B cell (primary cell): Measurements from ENCODE around the gene ACSM2A. TPM values are rescaled to one million over a fixed set of nuclear protein-coding genes. Genes with fewer than 3 reads are reported as not detected.

Experiments used
- ATAC-seq: fragments of 200-7000 bp; cut with Tn5 transposase; one replicate; pipeline ENCODE4 v1.10.0; 2021; ENCODE audit warnings: low read depth, mild to moderate bottlenecking, moderate number of reproducible peaks, moderate library complexity
- CTCF ChIA-PET: fragments of 350-600 bp; sonication (Branson Sonifier 250); formaldehyde crosslinking; loops from one replicate; lab custom pipeline; 2021; ENCODE audit warnings: antibody characterized with exemption, inconsistent platforms; lab: Charles Lee
- POLR2A ChIA-PET: fragments of 350-600 bp; sonication (Branson Sonifier 250); formaldehyde crosslinking; loops from one replicate; lab custom pipeline; 2021; ENCODE audit warnings: antibody characterized with exemption; lab: Charles Lee
- DNase-seq: peaks from one replicate; pipeline ENCODE4 v3.0.0; 2013
- H2AFZ ChIP-seq: 2 replicates; pipeline ENCODE4 v1.6.1; 2012; ENCODE audit warnings: mild to moderate bottlenecking, low read depth, low read length; ENCODE audit not compliant: insufficient read depth, poor library complexity, severe bottlenecking
- H3K27ac ChIP-seq, 2 donors: 1 replicate in 1 of 2; 2 replicates in 1 of 2; pipeline ENCODE4 v1.5.1; 2012 to 2013; ENCODE audit warnings: low read length in 2 of 2, mild to moderate bottlenecking in 2 of 2, moderate library complexity in 1 of 2
- H3K27me3 ChIP-seq, 4 experiments: fragments of 200-600 bp in 1 of 4; sonication (generic) in 1 of 4; replicated peaks in 1 of 4; 1 replicate in 2 of 4; 2 replicates in 2 of 4; pipeline versions ENCODE4 v1.6.1 to v1.7.0; 2013 to 2016; ENCODE audit warnings: low read length in 3 of 4, mild to moderate bottlenecking in 2 of 4, mixed read lengths in 1 of 4, moderate library complexity in 1 of 4; ENCODE audit not compliant: insufficient read depth in 4 of 4, control insufficient read depth in 3 of 4; ENCODE audit errors: control extremely low read depth in 1 of 4
- H3K36me3 ChIP-seq, 2 experiments: replicated peaks in 1 of 2; 1 replicate in 1 of 2; 2 replicates in 1 of 2; pipeline versions ENCODE4 v1.6.1 to v1.7.1; 2013; ENCODE audit warnings: low read length in 1 of 2; ENCODE audit not compliant: insufficient read depth in 2 of 2, control insufficient read depth in 1 of 2; ENCODE audit errors: control extremely low read depth in 1 of 2, extremely low read depth in 1 of 2
- H3K4me1 ChIP-seq, 2 donors: fragments of 200-600 bp in 1 of 2; sonication (generic) in 1 of 2; 1 replicate in 1 of 2; 2 replicates in 1 of 2; pipeline versions ENCODE4 v1.5.1 to v1.6.1; 2013 to 2017; ENCODE audit warnings: low read length in 2 of 2; ENCODE audit not compliant: control insufficient read depth in 2 of 2, insufficient read depth in 2 of 2
- H3K4me2 ChIP-seq: replicated peaks from 2 replicates; pipeline ENCODE3; 2012; ENCODE audit warnings: mild to moderate bottlenecking, low read depth, low read length; ENCODE audit not compliant: poor library complexity, severe bottlenecking
- H3K4me3 ChIP-seq, 5 experiments: fragments of 200-600 bp in 1 of 5; sonication (generic) in 1 of 5; 1 replicate in 3 of 5; 2 replicates in 2 of 5; pipeline versions ENCODE4 v1.5.1 to v1.7.0; 2011 to 2016; ENCODE audit warnings: low read length in 4 of 5, mild to moderate bottlenecking in 4 of 5, low read depth in 2 of 5, control low read depth in 1 of 5, moderate library complexity in 1 of 5; ENCODE audit not compliant: insufficient read depth in 1 of 5; ENCODE audit errors: control extremely low read depth in 1 of 5, extremely low read depth in 1 of 5
- H3K79me2 ChIP-seq: fragments of 200-600 bp; sonication (generic); one replicate; pipeline ENCODE4 v1.6.0; 2016; ENCODE audit warnings: low read length; ENCODE audit not compliant: control insufficient read depth, insufficient read depth
- H3K9ac ChIP-seq: fragments of 200-600 bp; sonication (generic); 2 replicates; pipeline ENCODE4 v1.6.1; 2017; ENCODE audit warnings: mild to moderate bottlenecking, low read length, moderate library complexity
- H3K9me3 ChIP-seq, 3 donors: one replicate each; pipeline versions ENCODE4 v1.6.1 to v1.7.1; 2013; ENCODE audit warnings: low read length in 2 of 3; ENCODE audit not compliant: control insufficient read depth in 2 of 3, insufficient read depth in 1 of 3; ENCODE audit errors: control extremely low read depth in 1 of 3
- H4K20me1 ChIP-seq: 2 replicates; pipeline ENCODE4 v1.6.0; 2012; ENCODE audit warnings: mild to moderate bottlenecking, low read length; ENCODE audit not compliant: insufficient read depth, control insufficient read depth, poor library complexity, severe bottlenecking
- H3K27ac Mint-ChIP-seq: one replicate; pipeline ENCODE4 v1.8.0; 2021; ENCODE audit warnings: mixed read lengths
- H3K27me3 Mint-ChIP-seq: one replicate; pipeline ENCODE4 v1.8.0; 2021; ENCODE audit warnings: mixed read lengths
- H3K4me1 Mint-ChIP-seq: one replicate; pipeline ENCODE4 v1.8.0; 2021; ENCODE audit warnings: mixed read lengths
- H3K4me3 Mint-ChIP-seq: one replicate; pipeline ENCODE4 v1.8.0; 2021; ENCODE audit warnings: mixed read lengths
- H3K9me3 Mint-ChIP-seq: one replicate; pipeline ENCODE4 v1.8.0; 2022; ENCODE audit warnings: mixed read lengths; ENCODE audit not compliant: insufficient read depth
- EZH2 ChIP-seq: IDR thresholded peaks from 2 replicates; pipeline ENCODE4 v1.6.1; 2012; ENCODE audit warnings: borderline replicate concordance, low read depth, mild to moderate bottlenecking, moderate library complexity, low read length; ENCODE audit not compliant: insufficient read depth, poor library complexity, severe bottlenecking
- whole genome bisulfite sequencing: methylation state at CpG from one replicate; pipeline ENCODE4 v1.1.5; 2013; ENCODE audit warnings: missing lambda C conversion rate; ENCODE audit not compliant: insufficient coverage; 5-methylcytosine and 5-hydroxymethylcytosine counted together
- intact Hi-C: fragments of 100-400 bp; cut with micrococcal nuclease; formaldehyde crosslinking; loops from one replicate; pipeline ENCODE4 v1.10.0; 2022
- polyA plus RNA-seq: library from polyadenylated mRNA; depleted of rRNA; stranded (reverse); fragments of >200 nt; gene quantifications from 2 replicates; pipeline ENCODE4 v1.2.3, GENCODE V29; 2012
- total RNA-seq, 2 donors: library from RNA; stranded (reverse); fragments of 120-200 nt in 1 of 2; gene quantifications; 1 replicate in 1 of 2; 2 replicates in 1 of 2; pipeline versions ENCODE4 v1.2.3 to v1.2.4, GENCODE V29; 2013 to 2022
- TF ChIP-seq, protein P1 (sequence below): fragments of 200-600 bp; IDR thresholded peaks from one replicate; pipeline ENCODE4 v1.8.0; 2022; ENCODE audit warnings: antibody characterized with exemption, mild to moderate bottlenecking

The ACSM2A gene
- total and polyA plus RNA-seq, 2 donors (not counting 1 experiment from before 2014, with no cell fraction given): not detected

DNA sequence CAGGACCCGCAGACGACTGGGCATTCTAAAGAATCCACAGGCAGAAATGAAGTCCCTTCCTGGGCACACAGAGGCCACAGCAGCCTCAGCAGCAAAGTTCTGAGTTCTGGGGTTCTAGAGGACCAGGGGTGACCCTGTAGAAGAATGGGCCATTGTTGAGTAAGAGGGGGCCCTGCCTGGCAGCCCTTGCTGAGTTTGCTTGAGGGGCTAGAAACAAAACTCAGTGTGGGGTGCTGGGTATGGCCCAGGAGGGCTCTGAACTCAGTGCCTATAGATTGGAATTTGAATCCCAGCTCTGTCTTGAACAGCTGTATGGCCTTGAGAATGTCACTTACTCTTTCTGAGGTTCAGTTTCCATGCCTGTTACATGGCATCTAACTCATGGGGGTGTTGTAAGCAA lies 46.7 kb upstream of the ACSM2A start, which contains the start of gene PDILT:
PDILT (minus strand) TSS at position 101 of the 400 bp plus-strand sequence. CDS start 5,437 bp downstream, outside the sequence.
- Histone ChIP-seq H3K4me3 (no peak within 1 kb of the TSS), H3K79me2 (no peaks in the 10 kb centered on the region), H3K27me3 (no peaks in the 10 kb centered on the region), H3K36me3 (no peaks in the 10 kb centered on the region), H3K27ac (no peak within 1 kb of the TSS), H3K4me1 (peaks cover 0 to 3% of the 10 kb centered on the region in 2 donors), H3K9me3 (no peaks in the 10 kb centered on the region), H3K4me2 (no peak within 1 kb of the TSS), H4K20me1 (no peaks in the 10 kb centered on the region), H2AFZ (no peak within 1 kb of the TSS), H3K9ac (no peak within 1 kb of the TSS)
- no peak for DNase-seq
- WGBS: 100% methylated on average over 2 of the region's 2 CpGs
- Mint-ChIP-seq H3K9me3 (no peaks in the 10 kb centered on the region), H3K27me3 (peaks cover 3% of the 10 kb centered on the region), H3K4me3 (no peak within 1 kb of the TSS), H3K4me1 (peaks cover 3% of the 10 kb centered on the region), H3K27ac (no peak within 1 kb of the TSS)
- ChIA-PET CTCF (no interaction called here), POLR2A (no interaction called here)
- TF ChIP-seq, protein P1, sequence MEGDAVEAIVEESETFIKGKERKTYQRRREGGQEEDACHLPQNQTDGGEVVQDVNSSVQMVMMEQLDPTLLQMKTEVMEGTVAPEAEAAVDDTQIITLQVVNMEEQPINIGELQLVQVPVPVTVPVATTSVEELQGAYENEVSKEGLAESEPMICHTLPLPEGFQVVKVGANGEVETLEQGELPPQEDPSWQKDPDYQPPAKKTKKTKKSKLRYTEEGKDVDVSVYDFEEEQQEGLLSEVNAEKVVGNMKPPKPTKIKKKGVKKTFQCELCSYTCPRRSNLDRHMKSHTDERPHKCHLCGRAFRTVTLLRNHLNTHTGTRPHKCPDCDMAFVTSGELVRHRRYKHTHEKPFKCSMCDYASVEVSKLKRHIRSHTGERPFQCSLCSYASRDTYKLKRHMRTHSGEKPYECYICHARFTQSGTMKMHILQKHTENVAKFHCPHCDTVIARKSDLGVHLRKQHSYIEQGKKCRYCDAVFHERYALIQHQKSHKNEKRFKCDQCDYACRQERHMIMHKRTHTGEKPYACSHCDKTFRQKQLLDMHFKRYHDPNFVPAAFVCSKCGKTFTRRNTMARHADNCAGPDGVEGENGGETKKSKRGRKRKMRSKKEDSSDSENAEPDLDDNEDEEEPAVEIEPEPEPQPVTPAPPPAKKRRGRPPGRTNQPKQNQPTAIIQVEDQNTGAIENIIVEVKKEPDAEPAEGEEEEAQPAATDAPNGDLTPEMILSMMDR: no peak
- no peak for TF ChIP-seq EZH2
- intact Hi-C loops: no loop called here
- no peak for ATAC-seq

DNA sequence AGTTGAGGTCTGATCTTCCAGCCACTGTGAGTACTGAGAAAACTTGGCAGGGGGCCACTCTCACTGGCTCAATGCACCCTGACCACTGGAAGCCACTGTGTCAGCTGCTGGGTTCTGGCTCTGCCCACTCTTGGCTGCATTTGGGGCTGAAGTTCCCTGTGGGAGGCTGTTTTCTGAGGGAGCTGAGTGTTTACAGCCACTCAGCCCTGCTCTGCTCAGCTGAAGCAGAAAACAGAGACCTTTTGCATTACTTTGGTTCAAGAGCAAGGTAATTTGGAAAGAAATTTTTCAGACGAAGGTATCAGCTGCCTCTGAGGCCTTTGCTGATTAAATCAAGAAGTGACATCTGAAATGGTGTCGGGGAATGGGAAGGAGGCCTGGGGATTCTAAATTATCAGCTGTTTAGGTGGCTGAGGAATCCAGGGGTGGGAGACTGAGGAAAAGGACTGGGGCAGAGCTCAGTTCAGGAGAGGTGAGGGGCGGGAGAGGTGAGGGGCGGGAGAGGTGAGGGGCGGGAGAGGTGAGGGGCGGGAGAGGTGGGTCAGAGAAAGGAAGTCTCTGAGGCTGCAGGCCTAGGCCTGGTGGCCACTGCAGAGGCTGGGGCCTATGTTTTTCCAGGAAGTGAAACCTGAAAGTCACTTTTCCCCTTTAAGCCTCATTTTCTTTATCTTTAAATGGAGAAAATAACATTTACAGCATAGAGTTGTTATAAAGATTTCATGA lies 41.8 kb upstream of the ACSM2A start, which contains the start of gene ACSM5:
ACSM5 (plus strand) TSS at position 137 of the 723 bp plus-strand sequence. CDS start 1,951 bp downstream, outside the sequence.
- Histone ChIP-seq H3K4me1 (peaks cover 0 to 9% of the 10 kb centered on the region in 2 donors), H3K79me2 (no peaks in the 10 kb centered on the region), H4K20me1 (no peaks in the 10 kb centered on the region), H3K4me3 (no peak within 1 kb of the TSS), H3K27ac (no peak within 1 kb of the TSS), H3K4me2 (peak within 1 kb of the TSS; percentile 18), H3K27me3 (no peaks in the 10 kb centered on the region), H3K36me3 (no peaks in the 10 kb centered on the region), H2AFZ (peak within 1 kb of the TSS; percentile 47), H3K9ac (no peak within 1 kb of the TSS), H3K9me3 (no peaks in the 10 kb centered on the region)
- DNase-seq (no peak), ATAC-seq (peak; percentile 28)
- peak within 1 kb of the TSS; percentile 80 for H3K27ac Mint-ChIP-seq
- ChIA-PET POLR2A (no interaction called here), CTCF (interaction anchor here (1.9 kb wide), 1 partner anchor 24 kb away, joined by 5 read pairs; no protein-coding TSS in a partner anchor)
- H3K4me1 Mint-ChIP-seq: peaks cover 7% of the 10 kb centered on the region
- H3K4me3 Mint-ChIP-seq: peak within 1 kb of the TSS; percentile 18
- WGBS: 88% methylated on average over 2 of the region's 6 CpGs
- peaks cover 10% of the 10 kb centered on the region for H3K27me3 Mint-ChIP-seq
- intact Hi-C loops: no loop called here
- no peaks in the 10 kb centered on the region for H3K9me3 Mint-ChIP-seq
- TF ChIP-seq, protein P1: no peak
- TF ChIP-seq EZH2: no peak
